ENCODE data around the gene PCDHB13.
"Not testable (repeated sequence)": the region's sequence is repeated elsewhere in the genome, so short reads cannot be mapped to it uniquely, and the experiment has no call there.

The PCDHB13 gene

DNA sequence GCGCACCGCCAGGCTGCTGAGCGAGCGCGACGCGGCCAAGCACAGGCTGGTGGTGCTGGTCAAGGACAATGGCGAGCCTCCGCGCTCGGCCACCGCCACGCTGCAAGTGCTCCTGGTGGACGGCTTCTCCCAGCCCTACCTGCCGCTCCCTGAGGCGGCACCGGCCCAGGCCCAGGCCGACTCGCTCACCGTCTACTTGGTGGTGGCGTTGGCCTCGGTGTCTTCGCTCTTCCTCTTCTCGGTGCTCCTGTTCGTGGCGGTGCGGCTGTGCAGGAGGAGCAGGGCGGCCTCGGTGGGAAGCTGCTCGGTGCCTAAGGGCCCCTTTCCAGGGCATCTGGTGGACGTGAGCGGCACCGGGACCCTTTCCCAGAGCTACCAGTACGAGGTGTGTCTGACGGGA is 12.1 kb upstream of the PCDHB13 start:
- not testable (repeated sequence) for DNase-seq (ENCODE audit: low read depth in 2 of 2)

- DNase-seq (ENCODE audit: low read depth in 2 of 2), result no peak
Observed at GRCh38 chr5:141208478-141208877, 5.2 kb upstream of the PCDHB13 start, which contains the start of gene PCDHB12. TSS of gene PCDHB12 (plus strand) at chr5:141208719. CDS start at chr5:141208908, 189 bp downstream.

DNA sequence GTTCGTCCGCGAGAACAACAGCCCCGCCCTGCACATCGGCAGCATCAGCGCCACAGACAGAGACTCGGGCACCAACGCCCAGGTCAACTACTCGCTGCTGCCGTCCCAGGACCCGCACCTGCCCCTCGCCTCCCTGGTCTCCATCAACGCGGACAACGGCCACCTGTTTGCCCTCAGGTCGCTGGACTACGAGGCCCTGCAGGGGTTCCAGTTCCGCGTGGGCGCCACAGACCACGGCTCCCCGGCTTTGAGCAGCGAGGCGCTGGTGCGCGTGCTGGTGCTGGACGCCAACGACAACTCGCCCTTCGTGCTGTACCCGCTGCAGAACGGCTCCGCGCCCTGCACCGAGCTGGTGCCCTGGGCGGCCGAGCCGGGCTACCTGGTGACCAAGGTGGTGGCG is 3.4 kb upstream of the PCDHB13 start:
- DNase-seq (ENCODE audit: low read depth in 2 of 2), result not testable (repeated sequence)

GRCh38 chr5:141210849-141211248 is 2.9 kb upstream of the PCDHB13 start:
- not testable (repeated sequence) for DNase-seq (ENCODE audit: low read depth in 2 of 2)

DNA sequence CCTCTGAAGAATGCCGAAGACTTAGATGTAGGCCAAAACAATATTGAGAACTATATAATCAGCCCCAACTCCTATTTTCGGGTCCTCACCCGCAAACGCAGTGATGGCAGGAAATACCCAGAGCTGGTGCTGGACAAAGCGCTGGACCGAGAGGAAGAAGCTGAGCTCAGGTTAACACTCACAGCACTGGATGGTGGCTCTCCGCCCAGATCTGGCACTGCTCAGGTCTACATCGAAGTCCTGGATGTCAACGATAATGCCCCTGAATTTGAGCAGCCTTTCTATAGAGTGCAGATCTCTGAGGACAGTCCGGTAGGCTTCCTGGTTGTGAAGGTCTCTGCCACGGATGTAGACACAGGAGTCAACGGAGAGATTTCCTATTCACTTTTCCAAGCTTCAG is 864 bp downstream of the PCDHB13 start:
- DNase-seq (ENCODE audit: low read depth in 2 of 2), result not testable (repeated sequence)

GRCh38 chr5:141215504-141215903 is 1.8 kb downstream of the PCDHB13 start:
- DNase-seq (ENCODE audit: low read depth in 2 of 2), result not testable (repeated sequence)

GRCh38 chr5:141216035-141216434 is 2.3 kb downstream of the PCDHB13 start:
- DNase-seq (ENCODE audit: low read depth in 2 of 2), result not testable (repeated sequence)

DNA sequence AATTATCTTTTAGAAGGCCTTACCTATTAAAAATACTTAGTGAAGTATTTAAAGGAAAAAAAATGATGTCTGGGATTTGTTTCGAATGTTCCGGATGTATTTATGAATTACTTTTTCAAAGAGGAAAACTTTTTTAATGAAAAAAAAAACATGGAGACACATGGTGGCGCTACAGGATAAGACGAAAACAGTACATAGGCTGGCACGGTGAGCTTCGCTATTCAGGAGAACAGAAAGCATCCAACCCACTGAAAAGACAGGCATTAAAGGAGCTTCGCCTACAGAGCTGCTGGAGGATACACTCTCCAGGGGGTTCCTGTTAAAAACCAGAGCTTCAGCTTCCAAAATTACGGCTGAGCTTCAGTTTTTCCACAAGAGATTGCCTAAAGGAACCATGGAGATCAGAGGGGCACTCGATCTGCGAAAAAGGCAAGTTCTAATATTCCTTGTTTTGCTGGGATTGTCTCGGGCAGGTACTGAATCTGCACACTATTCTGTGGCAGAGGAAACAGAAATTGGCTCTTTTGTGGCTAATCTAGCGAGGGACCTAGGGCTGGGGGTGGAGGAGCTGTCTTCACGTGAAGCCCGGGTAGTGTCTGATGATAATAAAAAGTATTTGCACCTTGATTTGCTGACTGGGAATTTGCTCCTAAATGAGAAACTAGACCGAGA is 9.5 kb downstream of the PCDHB13 start, which contains the start of gene PCDHB14:
Gene PCDHB14, plus strand, starts transcription at position 232 of the 672 bp plus-strand sequence. Its CDS starts 163 bp downstream, at position 395.
- no peak for DNase-seq (ENCODE audit: low read depth in 2 of 2)

DNA sequence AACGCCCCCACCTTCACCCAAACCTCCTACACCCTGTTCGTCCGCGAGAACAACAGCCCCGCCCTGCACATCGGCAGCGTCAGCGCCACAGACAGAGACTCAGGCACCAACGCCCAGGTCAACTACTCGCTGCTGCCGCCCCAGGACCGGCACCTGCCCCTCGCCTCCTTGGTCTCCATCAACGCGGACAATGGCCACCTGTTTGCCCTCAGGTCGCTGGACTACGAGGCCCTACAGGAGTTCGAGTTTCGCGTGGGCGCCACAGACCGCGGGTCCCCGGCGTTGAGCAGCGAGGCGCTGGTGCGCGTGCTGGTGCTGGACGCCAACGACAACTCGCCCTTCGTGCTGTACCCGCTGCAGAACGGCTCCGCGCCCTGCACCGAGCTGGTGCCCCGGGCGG is 11.1 kb downstream of the PCDHB13 start:
- not testable (repeated sequence) for DNase-seq (ENCODE audit: low read depth in 2 of 2)

DNA sequence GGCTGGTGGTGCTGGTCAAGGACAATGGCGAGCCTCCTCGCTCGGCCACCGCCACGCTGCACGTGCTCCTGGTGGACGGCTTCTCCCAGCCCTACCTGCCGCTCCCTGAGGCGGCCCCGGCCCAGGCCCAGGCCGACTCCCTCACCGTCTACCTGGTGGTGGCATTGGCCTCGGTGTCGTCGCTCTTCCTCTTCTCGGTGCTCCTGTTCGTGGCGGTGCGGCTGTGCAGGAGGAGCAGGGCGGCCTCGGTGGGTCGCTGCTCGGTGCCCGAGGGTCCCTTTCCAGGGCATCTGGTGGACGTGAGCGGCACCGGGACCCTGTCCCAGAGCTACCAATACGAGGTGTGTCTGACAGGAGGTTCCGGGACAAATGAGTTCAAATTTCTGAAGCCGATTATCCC is 11.7 kb downstream of the PCDHB13 start:
- not testable (repeated sequence) for DNase-seq (ENCODE audit: low read depth in 2 of 2)

DNA sequence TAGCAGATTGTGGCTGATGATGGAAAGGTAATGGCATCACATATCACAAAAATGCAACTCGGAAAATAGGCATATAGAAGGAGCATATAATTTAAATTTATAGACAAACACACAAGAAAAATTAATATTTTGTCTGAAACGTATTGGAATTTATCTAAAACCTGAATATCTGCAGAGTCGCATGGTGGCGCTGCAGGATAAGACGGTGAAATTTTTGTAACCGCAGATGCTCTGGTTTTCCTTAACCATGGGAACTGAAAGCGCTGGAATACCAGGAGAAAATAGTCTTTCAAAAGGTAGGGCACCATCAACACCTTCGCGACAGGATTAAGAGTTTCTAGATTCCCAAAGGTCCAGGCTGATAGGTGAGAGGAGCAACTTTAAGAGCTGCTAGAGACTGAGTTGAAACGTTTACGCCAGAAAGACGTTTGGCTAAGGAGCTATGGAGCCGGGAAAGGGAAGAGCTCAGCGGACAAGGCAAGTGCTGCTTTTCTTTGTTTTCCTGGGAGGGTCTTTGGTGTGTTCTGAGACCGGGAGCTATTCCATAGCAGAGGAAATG is 20.5 kb downstream of the PCDHB13 start:
- DNase-seq (ENCODE audit: low read depth in 2 of 2), result no peak

GRCh38 chr5:141235922-141236321 is 22.2 kb downstream of the PCDHB13 start:
- not testable (repeated sequence) for DNase-seq (ENCODE audit: low read depth in 2 of 2)

- no peak for DNase-seq (ENCODE audit: low read depth in 2 of 2)
Observed at GRCh38 chr5:141236516-141237313, 23.0 kb downstream of the PCDHB13 start.

- DNase-seq (ENCODE audit: low read depth in 2 of 2), result no peak
Observed at GRCh38 chr5:141241496-141241895, 27.8 kb downstream of the PCDHB13 start.

DNA sequence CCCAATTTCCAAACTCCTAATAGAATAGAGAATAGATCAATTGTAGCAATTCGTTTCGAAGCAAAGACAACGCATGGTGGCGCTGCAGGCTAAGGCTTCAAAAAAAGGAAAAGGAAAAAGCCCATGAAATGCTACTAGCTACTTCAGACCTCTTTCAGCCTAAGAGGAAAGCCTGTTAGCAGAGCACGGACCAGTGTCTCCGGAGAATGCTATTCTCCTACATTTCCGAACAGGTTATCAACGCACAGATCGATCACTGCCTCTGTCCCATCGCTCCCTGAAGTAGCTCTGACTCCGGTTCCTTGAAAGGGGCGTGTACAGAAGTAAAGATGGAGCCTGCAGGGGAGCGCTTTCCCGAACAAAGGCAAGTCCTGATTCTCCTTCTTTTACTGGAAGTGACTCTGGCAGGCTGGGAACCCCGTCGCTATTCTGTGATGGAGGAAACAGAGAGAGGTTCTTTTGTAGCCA is 31.6 kb downstream of the PCDHB13 start, which contains the start of gene PCDHB15:
Gene PCDHB15, plus strand, starts transcription at position 146 of the 468 bp plus-strand sequence. Its CDS starts 184 bp downstream, at position 330.
- no peak for DNase-seq (ENCODE audit: low read depth in 2 of 2)

DNA sequence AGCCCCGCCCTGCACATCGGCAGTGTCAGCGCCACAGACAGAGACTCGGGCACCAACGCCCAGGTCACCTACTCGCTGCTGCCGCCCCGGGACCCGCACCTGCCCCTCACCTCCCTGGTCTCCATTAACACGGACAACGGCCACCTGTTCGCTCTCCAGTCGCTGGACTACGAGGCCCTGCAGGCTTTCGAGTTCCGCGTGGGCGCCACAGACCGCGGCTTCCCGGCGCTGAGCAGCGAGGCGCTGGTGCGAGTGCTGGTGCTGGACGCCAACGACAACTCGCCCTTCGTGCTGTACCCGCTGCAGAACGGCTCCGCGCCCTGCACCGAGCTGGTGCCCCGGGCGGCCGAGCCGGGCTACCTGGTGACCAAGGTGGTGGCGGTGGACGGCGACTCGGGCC is 33.3 kb downstream of the PCDHB13 start:
- not testable (repeated sequence) for DNase-seq (ENCODE audit: low read depth in 2 of 2)

- not testable (repeated sequence) for DNase-seq (ENCODE audit: low read depth in 2 of 2)
Observed at GRCh38 chr5:141247434-141247833, 33.7 kb downstream of the PCDHB13 start.

DNA sequence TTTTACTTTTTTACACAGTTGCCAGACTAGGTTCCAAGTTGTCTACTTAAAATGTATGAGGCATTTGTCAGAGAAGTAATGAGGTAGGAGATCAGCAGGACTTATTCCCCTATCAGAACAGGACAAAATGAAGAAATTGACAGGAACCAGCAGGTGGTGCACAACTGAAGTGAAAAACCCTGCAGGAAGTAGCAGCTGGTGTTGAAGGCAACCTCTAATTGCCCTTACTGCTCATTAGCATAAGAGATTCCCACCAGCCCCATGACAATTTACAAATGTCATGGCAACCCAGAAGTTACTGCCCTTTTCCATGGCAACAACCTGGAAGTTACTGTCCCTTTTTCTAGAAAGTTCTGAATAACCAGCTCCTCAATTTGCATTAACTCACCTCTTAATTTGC is 36.9 kb downstream of the PCDHB13 start:
- DNase-seq (ENCODE audit: low read depth in 2 of 2), result no peak

GRCh38 chr5:141258464-141258863 is 44.7 kb downstream of the PCDHB13 start:
- no peak for DNase-seq (ENCODE audit: low read depth in 2 of 2)

DNA sequence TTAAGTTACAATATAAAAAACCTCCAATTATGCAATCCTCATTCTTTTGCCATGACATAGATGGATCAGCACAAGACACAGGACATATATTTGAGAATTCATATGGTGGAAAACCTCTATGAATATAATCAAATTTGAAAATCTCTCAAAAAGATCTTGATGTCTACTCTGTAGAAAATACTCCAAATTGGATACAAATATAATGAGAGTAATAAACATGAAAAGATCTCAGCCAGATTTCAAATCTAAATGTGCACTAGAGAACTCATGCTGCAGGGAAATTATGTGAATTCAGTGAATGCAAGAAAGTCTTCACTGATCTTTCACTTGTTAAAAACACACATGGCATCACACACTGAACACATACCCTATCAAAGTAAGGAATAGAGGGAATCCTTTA is 45.2 kb downstream of the PCDHB13 start:
- DNase-seq (ENCODE audit: low read depth in 2 of 2), result no peak

DNA sequence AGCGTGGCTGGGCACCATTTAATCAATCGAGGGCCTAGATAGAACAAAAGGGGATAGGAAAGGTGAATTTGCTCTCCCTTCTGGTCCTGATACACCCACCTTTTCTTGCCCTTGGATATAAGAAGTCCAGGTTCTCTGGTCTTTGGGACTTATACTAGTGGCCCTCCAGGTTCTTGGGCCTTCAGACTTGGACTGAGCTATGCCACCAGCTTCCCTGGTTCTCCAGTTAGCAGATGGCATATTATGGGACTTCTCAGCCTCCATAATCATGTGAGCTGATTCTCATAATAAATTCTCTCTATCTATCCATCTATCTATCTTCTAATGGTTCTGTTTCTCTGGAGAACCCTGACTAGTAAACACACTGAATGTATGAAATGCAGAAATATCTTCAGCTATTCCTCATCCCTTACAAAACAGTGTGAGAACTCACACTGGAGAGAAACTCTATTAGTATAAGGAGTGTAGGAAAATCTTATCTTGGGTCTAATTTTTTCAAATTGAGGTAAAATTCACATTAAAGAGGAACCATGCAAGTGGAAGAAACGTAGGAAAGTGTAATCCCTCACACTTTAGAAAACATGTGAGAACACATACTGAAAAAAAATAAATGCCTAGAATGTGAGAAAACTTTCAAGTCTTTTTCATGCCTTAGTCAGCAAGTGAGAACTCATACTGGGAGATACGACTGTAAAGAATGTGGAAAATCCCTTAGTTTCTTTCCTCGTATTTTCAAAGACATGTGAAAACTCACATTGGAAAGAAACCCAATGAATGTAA is 46.9 kb downstream of the PCDHB13 start:
- DNase-seq (ENCODE audit: low read depth in 2 of 2), result no peak

DNA sequence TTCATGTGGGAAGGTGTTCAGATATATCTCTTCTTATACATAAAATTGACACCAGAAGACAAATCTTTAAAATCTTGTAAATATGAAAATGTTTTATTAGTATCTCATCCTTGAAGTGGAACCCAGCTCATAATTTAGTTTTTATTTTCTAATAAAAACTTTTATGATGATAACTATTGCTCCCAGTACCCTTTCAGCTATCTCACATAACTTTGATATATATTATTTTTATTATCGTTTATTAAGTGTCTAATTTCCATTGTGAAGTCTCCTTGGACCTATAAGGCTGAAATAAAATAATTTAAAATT is 47.5 kb downstream of the PCDHB13 start:
- DNase-seq (ENCODE audit: low read depth in 2 of 2), result no peak
